ENCODE results near the gene RASSF5.

The RASSF5 gene

GRCh38 chr1:206497363-206497762 is 10.0 kb upstream of the RASSF5 start:
- no peak for DNase-seq (ENCODE audit: low spot score)

- DNase-seq (ENCODE audit: low spot score) = no peak
These were observed 9.6 kb upstream of the RASSF5 start for GRCh38 chr1:206497774-206498173.

GRCh38 chr1:206498685-206499084 is 8.6 kb upstream of the RASSF5 start:
- no peak for DNase-seq (ENCODE audit: low spot score)

- DNase-seq (ENCODE audit: low spot score) = no peak
These were observed 7.3 kb upstream of the RASSF5 start for GRCh38 chr1:206500046-206500445.

- DNase-seq (ENCODE audit: low spot score) = no peak
These were observed 5.5 kb upstream of the RASSF5 start for GRCh38 chr1:206501881-206502280.

GRCh38 chr1:206502403-206502802 is 4.9 kb upstream of the RASSF5 start:
- DNase-seq (ENCODE audit: low spot score) = no peak

GRCh38 chr1:206502812-206503211 is 4.5 kb upstream of the RASSF5 start:
- DNase-seq (ENCODE audit: low spot score) = no peak

GRCh38 chr1:206503591-206504362 is 3.6 kb upstream of the RASSF5 start:
- no peak for DNase-seq (ENCODE audit: low spot score)

- DNase-seq (ENCODE audit: low spot score) = no peak
These were observed 3.0 kb upstream of the RASSF5 start for GRCh38 chr1:206504363-206504713.

GRCh38 chr1:206505702-206506355 is 1.5 kb upstream of the RASSF5 start:
- no peak for DNase-seq (ENCODE audit: low spot score)

- DNase-seq (ENCODE audit: low spot score) = no peak
These were observed 687 bp upstream of the RASSF5 start for GRCh38 chr1:206506405-206507283.

- no peak for DNase-seq (ENCODE audit: low spot score)
These were observed 979 bp downstream of the RASSF5 start for GRCh38 chr1:206508130-206508889.

GRCh38 chr1:206508956-206509355 is 1.6 kb downstream of the RASSF5 start:
- DNase-seq (ENCODE audit: low spot score) = no peak

GRCh38 chr1:206509612-206510257 is 2.4 kb downstream of the RASSF5 start:
- no peak for DNase-seq (ENCODE audit: low spot score)

GRCh38 chr1:206510371-206510770 is 3.0 kb downstream of the RASSF5 start:
- DNase-seq (ENCODE audit: low spot score) = no peak

- DNase-seq (ENCODE audit: low spot score) = no peak
These were observed 4.2 kb downstream of the RASSF5 start for GRCh38 chr1:206511362-206512057.

- DNase-seq (ENCODE audit: low spot score) = no peak
These were observed 4.9 kb downstream of the RASSF5 start for GRCh38 chr1:206512058-206512850.

- no peak for DNase-seq (ENCODE audit: low spot score)
These were observed 5.5 kb downstream of the RASSF5 start for GRCh38 chr1:206512851-206513180.

GRCh38 chr1:206513312-206514111 is 6.2 kb downstream of the RASSF5 start:
- no peak for DNase-seq (ENCODE audit: low spot score)
